ENCODE measurements around the gene TTC7B.
"Not testable (repeated sequence)": the region's sequence is repeated elsewhere in the genome, so short reads cannot be mapped to it uniquely, and the experiment has no call there.

Gene TTC7B, protein sequence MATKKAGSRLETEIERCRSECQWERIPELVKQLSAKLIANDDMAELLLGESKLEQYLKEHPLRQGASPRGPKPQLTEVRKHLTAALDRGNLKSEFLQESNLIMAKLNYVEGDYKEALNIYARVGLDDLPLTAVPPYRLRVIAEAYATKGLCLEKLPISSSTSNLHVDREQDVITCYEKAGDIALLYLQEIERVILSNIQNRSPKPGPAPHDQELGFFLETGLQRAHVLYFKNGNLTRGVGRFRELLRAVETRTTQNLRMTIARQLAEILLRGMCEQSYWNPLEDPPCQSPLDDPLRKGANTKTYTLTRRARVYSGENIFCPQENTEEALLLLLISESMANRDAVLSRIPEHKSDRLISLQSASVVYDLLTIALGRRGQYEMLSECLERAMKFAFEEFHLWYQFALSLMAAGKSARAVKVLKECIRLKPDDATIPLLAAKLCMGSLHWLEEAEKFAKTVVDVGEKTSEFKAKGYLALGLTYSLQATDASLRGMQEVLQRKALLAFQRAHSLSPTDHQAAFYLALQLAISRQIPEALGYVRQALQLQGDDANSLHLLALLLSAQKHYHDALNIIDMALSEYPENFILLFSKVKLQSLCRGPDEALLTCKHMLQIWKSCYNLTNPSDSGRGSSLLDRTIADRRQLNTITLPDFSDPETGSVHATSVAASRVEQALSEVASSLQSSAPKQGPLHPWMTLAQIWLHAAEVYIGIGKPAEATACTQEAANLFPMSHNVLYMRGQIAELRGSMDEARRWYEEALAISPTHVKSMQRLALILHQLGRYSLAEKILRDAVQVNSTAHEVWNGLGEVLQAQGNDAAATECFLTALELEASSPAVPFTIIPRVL

DNA sequence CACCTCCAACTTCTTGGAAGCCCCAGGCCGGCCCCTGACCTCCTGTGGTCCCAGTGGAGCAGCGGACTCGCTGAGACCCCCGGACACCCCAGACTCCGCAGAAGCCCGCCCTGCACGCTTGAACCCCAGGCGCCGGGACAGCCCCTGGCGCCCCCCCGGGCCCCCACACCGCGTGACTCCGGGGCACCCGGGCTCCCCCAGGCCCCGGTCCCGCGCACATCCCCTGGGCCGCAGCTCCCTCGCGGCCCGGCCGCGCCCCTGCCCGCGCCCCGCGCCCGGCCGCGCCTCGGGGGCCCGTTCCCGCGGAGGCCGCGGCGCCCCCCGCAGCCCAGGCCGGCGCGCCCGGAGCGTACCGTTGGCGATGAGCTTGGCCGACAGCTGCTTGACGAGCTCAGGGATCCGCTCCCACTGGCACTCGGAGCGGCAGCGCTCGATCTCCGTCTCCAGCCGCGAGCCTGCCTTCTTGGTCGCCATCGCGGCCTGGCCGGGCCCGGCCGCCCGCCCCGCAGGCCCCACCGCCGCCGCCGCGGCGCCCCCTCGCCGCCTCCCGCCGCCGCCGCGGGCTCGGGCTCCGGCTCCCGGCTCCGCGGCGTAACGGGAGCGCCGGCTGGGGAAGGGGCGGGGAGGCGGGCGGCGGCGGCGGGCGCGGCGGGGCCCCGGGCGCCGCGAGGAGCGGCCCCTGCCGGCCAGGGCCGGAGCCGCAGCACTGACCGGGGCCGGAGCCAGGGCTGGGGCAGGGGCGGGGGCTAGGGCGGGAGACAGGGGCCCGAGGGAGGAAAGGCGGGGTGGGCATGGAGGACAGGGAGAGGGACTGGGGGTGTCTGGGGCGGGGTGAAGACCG lies at the start of gene TTC7B:
Gene TTC7B (minus strand): TSS at position 609 of the 841 bp plus-strand sequence. CDS start 135 bp downstream, at position 474.
- peak within 1 kb of the TSS; percentile 29; the same call in 1 of the 2 replicates for H3K4me3 ChIP-seq (ENCODE audit: low read depth, low read length)
- TF ChIP-seq, protein P1, sequence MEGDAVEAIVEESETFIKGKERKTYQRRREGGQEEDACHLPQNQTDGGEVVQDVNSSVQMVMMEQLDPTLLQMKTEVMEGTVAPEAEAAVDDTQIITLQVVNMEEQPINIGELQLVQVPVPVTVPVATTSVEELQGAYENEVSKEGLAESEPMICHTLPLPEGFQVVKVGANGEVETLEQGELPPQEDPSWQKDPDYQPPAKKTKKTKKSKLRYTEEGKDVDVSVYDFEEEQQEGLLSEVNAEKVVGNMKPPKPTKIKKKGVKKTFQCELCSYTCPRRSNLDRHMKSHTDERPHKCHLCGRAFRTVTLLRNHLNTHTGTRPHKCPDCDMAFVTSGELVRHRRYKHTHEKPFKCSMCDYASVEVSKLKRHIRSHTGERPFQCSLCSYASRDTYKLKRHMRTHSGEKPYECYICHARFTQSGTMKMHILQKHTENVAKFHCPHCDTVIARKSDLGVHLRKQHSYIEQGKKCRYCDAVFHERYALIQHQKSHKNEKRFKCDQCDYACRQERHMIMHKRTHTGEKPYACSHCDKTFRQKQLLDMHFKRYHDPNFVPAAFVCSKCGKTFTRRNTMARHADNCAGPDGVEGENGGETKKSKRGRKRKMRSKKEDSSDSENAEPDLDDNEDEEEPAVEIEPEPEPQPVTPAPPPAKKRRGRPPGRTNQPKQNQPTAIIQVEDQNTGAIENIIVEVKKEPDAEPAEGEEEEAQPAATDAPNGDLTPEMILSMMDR (IDR thresholded peaks at IDR 0.05; ENCODE audit: low read depth, low read length, missing control alignments): peak; percentile 44
- DNase-seq (ENCODE audit: low read depth): no peak

DNA sequence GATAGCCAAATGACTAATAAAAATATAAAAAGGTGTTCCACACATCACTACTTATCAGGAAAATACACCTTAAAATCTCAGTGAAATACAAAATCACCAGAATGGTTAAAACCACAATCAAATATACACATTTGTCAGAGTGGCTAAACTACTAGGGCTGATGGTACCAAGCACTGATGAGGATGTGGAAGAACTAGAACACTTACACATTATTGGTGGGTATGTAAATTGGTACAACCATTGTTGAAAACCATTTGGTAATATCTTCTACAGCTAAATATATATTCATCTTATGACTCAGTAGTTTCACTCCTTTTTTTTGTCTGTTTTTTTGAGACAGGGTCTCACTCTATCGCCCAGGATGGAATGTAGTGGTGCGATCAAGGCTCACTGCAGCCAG lies 48.5 kb upstream of the TTC7B start:
- DNase-seq (ENCODE audit: low read depth): no peak
- H3K4me3 ChIP-seq (ENCODE audit: low read depth, low read length): no peak overlapping the region
- TF ChIP-seq, protein P1 (IDR thresholded peaks at IDR 0.05; ENCODE audit: low read depth, low read length, missing control alignments): no peak

DNA sequence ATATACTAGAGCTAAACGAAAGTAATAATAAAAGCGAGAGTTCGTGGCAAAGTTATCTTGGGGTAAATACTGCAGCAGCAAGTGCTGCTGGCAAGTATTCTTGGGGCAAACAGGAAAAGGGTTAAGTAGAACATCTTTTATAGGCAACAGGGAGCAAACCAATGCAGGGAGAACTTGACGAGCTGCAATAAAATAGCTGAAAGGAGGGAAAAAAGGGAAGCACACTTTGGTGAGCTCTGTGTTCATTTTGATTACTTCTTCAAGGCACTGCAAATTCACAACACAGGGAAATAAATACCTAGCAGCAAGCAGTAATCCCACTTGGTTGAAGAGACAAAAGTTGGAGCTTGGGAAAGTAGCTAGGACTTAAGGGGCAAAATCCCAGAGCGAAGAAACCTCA lies 42.3 kb upstream of the TTC7B start:
- DNase-seq (ENCODE audit: low read depth): no peak
- TF ChIP-seq, protein P1 (IDR thresholded peaks at IDR 0.05; ENCODE audit: low read depth, low read length, missing control alignments): no peak
- no peak overlapping the region for H3K4me3 ChIP-seq (ENCODE audit: low read depth, low read length)

DNA sequence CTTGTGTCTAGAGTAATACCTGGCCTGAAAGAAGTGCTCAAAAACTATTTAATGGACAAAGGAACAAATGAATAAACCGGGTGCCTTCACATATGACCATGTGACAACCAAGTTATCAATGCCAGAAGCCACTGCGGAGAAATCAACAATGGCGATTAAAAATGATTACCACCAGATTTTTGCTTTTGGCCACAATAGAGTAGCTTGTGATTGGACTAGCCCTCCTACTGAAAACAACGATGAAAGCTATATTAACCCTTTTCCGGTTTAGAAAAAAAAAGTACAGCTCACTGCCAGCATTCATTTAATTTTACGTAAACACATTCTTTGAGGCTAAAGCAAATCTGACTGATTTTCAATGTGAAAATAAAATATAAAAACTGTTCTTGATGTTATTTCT lies 41.6 kb upstream of the TTC7B start:
- TF ChIP-seq, protein P1 (IDR thresholded peaks at IDR 0.05; ENCODE audit: low read depth, low read length, missing control alignments): no peak
- H3K4me3 ChIP-seq (ENCODE audit: low read depth, low read length): no peak overlapping the region
- no peak for DNase-seq (ENCODE audit: low read depth)

GRCh38 chr14:90856115-90856514 lies 39.9 kb upstream of the TTC7B start:
- DNase-seq (ENCODE audit: low read depth): not testable (repeated sequence)

GRCh38 chr14:90853116-90853515 lies 36.9 kb upstream of the TTC7B start:
- DNase-seq (ENCODE audit: low read depth): no peak
- TF ChIP-seq, protein P1 (IDR thresholded peaks at IDR 0.05; ENCODE audit: low read depth, low read length, missing control alignments): no peak
- no peak overlapping the region for H3K4me3 ChIP-seq (ENCODE audit: low read depth, low read length)

More at GRCh38 chr14:90856115-90856514, 39.9 kb upstream of the TTC7B start:
- H3K4me3 ChIP-seq (ENCODE audit: low read depth, low read length): not testable (repeated sequence)

All from GM12864 (cell line).